Prostate gland (tissue), 2 donors: ENCODE data around the gene C1orf226. TPM values are rescaled to one million over a fixed set of nuclear protein-coding genes. Genes with fewer than 3 reads are reported as not detected.
A peak's percentile ranks its signal among the peaks of the same experiment; 100 is the strongest.

Experiments used
- DNase-seq: peaks from one replicate; pipeline ENCODE4 v3.0.0-alpha.2; 2019; ENCODE audit warnings: low spot score
- H3K27ac ChIP-seq, 2 donors: fragments of 200-600 bp; sonication (generic); 2 replicates each; pipeline ENCODE4 v1.5.1; 2017 to 2019
- H3K27me3 ChIP-seq: fragments of 200-600 bp; sonication (generic); replicated peaks from 2 replicates; pipeline ENCODE4 v1.5.1; 2019; ENCODE audit not compliant: insufficient read depth
- H3K36me3 ChIP-seq, 2 donors: fragments of 200-600 bp; sonication (generic); 1 replicate in 1 of 2; 2 replicates in 1 of 2; pipeline versions ENCODE4 v1.5.1 to v1.8.1; 2017 to 2019
- H3K4me1 ChIP-seq: fragments of 200-600 bp; sonication (generic); replicated peaks from 2 replicates; pipeline ENCODE4 v1.5.1; 2019
- H3K4me3 ChIP-seq, 2 donors: fragments of 200-600 bp; sonication (generic); 2 replicates each; pipeline ENCODE4 v1.5.1; 2017 to 2019
- H3K9me3 ChIP-seq: fragments of 200-600 bp; sonication (generic); 2 replicates; pipeline ENCODE4 v1.5.1; 2017
- POLR2A ChIP-seq: fragments of 450-650 bp; IDR thresholded peaks from one replicate; pipeline ENCODE4 v1.6.1; 2016; ENCODE audit warnings: antibody characterized with exemption, mild to moderate bottlenecking
- POLR2AphosphoS5 ChIP-seq: sonication (generic); formaldehyde crosslinking; IDR thresholded peaks from one replicate; pipeline ENCODE4 v1.6.1; 2017; ENCODE audit warnings: antibody characterized with exemption
- WGBS: methylation state at CpG from one replicate; pipeline ENCODE4 v1.1.5; 2018; 5-methylcytosine and 5-hydroxymethylcytosine counted together
- intact Hi-C: fragments of 100-400 bp; cut with DNase I; formaldehyde crosslinking; loops from one replicate; pipeline ENCODE4 v1.14.2; 2022
- total RNA-seq, 2 donors: library from RNA; depleted of rRNA; stranded (reverse); fragments of >200 nt; gene quantifications; one replicate each; pipeline ENCODE4 v1.1.0, GENCODE V29; 2016
- TF ChIP-seq, protein P1 (sequence below), 4 experiments: fragments of 200-600 bp in 2 of 4; fragments of 450-650 bp in 2 of 4; sonication (generic) in 2 of 4; IDR thresholded peaks; 1 replicate in 3 of 4; 2 replicates in 1 of 4; pipeline ENCODE4 v1.5.1; 2016 to 2019; ENCODE audit warnings: antibody characterized with exemption in 4 of 4, mild to moderate bottlenecking in 2 of 4, moderate library complexity in 2 of 4

Gene C1orf226
- total RNA-seq, 2 donors from 2014 or later, result 5.2 to 22.1 TPM

DNA sequence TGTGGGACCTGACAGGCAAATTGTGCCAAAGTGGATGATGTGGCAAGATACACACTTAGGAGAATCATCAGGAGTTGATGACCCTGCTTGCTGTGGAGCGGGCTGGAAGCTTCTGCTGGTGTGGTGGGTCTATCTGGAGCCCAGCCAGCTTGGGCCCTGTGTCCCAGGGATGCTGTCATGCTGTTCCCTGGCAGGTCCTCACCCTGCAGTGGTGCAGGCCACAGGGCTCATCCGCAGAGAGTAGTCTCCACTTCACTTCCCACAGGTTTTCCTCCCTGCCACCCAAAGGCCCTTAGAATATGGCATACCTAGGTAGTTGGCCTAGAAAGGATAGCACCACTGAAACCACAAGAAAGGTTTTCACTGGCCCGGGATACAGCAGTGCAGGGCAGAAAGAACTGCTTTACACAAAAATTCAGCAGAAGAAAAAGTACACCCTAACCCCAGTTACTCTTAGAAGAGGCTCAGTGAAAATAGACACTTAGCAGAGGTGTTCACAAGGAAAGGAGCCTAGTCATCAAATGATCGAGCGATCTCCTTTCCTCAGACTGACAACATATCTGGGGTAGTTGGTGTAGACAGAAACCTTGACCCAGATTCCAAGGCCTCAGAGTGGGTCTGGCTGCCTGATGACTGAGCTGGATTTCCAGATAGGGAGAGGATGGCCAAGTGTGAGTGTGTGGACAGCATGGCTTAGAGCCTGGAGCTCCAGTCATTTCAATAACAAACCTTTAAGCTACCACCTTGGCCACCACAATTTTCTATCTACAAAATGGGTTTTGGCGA lies 1.3 kb upstream of the C1orf226 start:
- Histone ChIP-seq H3K4me3 (no peak overlapping the region), H3K36me3 (no peaks in the 10 kb centered on the region), H3K4me1 (no peaks in the 10 kb centered on the region), H3K27me3 (no peaks in the 10 kb centered on the region), H3K27ac (no peak overlapping the region), H3K9me3 (no peaks in the 10 kb centered on the region)
- intact Hi-C loops, result no loop called here
- TF ChIP-seq, protein P1, sequence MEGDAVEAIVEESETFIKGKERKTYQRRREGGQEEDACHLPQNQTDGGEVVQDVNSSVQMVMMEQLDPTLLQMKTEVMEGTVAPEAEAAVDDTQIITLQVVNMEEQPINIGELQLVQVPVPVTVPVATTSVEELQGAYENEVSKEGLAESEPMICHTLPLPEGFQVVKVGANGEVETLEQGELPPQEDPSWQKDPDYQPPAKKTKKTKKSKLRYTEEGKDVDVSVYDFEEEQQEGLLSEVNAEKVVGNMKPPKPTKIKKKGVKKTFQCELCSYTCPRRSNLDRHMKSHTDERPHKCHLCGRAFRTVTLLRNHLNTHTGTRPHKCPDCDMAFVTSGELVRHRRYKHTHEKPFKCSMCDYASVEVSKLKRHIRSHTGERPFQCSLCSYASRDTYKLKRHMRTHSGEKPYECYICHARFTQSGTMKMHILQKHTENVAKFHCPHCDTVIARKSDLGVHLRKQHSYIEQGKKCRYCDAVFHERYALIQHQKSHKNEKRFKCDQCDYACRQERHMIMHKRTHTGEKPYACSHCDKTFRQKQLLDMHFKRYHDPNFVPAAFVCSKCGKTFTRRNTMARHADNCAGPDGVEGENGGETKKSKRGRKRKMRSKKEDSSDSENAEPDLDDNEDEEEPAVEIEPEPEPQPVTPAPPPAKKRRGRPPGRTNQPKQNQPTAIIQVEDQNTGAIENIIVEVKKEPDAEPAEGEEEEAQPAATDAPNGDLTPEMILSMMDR (IDR thresholded peaks at IDR 0.05), result no peak
- TF ChIP-seq POLR2A (no peak), POLR2AphosphoS5 (no peak)
- DNase-seq, result no peak
- 88% methylated on average over 6 of the region's 6 CpGs for WGBS

DNA sequence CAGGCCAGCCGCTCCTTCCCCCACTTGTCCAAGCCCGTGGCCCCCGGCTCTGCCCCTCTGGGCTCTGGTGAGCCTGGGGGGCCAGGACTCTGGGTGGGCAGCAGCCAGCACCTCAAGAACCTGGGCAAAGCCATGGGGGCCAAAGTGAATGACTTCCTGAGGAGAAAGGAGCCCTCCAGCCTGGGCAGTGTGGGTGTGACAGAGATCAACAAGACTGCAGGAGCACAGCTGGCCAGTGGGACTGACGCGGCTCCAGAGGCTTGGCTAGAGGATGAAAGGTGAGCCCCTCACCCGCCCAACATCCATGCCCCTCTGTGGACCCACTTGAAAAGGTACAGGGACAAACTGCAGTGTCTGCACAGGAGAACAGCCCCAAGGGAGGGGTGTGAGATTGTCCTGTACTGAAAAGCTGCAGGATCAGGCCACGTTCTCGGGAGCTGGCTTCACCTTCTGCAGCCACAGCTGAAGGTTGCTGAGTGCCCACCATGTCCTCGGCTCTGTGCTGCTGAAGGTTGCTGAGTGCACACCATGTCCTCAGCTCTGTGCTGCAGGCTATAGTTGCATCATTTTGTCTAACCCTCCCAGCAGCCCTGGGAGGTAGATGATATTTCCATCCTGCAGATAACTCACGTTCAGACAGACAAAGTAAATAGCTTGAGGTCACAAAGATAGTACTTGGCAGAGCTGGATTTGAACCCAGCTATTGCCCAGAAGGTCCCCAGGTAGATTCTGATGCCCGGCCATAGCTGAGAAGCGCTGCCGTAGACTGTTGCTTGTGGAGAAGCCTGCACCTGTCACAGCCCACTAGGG lies 618 bp downstream of the C1orf226 start:
- peak overlapping the region in 1 of 2 donors; percentile 25 for H3K27ac ChIP-seq
- intact Hi-C loops, result no loop called here
- no peaks in the 10 kb centered on the region for H3K27me3 ChIP-seq
- no peak overlapping the region for H3K4me3 ChIP-seq
- WGBS, result 88% methylated on average over 13 of the region's 13 CpGs
- no peaks in the 10 kb centered on the region for H3K4me1 ChIP-seq
- H3K36me3 ChIP-seq, result no peaks in the 10 kb centered on the region
- TF ChIP-seq POLR2A, result no peak
- TF ChIP-seq, protein P1 (IDR thresholded peaks at IDR 0.05), result no peak
- TF ChIP-seq POLR2AphosphoS5, result no peak
- H3K9me3 ChIP-seq, result no peaks in the 10 kb centered on the region
- no peak for DNase-seq

DNA sequence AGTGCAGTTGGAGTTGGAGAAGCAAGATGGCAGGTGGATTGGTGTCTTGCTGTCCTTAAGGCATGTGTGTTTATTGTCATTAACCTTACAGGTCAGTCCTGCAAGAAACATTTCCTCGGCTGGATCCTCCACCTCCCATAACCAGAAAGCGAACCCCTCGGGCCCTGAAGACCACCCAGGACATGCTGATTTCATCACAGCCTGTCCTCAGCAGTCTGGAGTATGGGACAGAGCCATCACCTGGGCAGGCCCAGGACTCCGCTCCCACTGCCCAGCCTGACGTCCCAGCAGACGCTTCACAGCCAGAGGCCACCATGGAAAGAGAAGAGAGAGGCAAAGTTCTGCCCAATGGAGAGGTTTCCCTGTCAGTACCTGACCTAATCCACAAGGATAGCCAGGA lies 1.6 kb downstream of the C1orf226 start:
- WGBS, result 98% methylated on average over 6 of the region's 6 CpGs
- no peak overlapping the region for H3K4me3 ChIP-seq
- no peaks in the 10 kb centered on the region for H3K27me3 ChIP-seq
- DNase-seq, result no peak
- TF ChIP-seq POLR2AphosphoS5, result no peak
- TF ChIP-seq POLR2A, result no peak
- TF ChIP-seq, protein P1 (IDR thresholded peaks at IDR 0.05), result no peak
- intact Hi-C loops, result no loop called here
- no peaks in the 10 kb centered on the region for H3K4me1 ChIP-seq
- H3K36me3 ChIP-seq, result no peaks in the 10 kb centered on the region
- H3K27ac ChIP-seq, result no peak overlapping the region
- H3K9me3 ChIP-seq, result no peaks in the 10 kb centered on the region

DNA sequence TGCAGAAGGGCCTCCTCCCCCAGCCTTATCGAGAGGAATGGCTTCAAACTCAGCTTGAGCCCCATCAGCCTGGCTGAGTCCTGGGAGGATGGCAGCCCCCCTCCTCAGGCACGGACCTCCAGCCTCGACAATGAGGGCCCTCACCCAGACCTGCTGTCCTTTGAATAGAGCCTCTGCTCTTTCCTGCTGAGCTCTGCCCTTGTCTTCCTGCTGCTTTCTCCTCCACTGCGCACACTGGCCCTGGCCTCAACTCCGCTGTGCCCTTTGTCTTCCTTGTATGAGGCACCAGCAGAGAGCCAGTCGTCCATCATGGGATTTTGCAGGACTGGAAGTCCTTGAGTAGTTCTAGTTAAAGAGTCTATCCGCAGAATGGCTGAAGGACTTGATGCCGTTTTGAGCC lies 2.0 kb downstream of the C1orf226 start:
- no peak overlapping the region for H3K27ac ChIP-seq
- H3K9me3 ChIP-seq, result no peaks in the 10 kb centered on the region
- TF ChIP-seq POLR2A, result no peak
- TF ChIP-seq POLR2AphosphoS5, result no peak
- TF ChIP-seq, protein P1 (IDR thresholded peaks at IDR 0.05), result no peak
- no peaks in the 10 kb centered on the region for H3K27me3 ChIP-seq
- H3K36me3 ChIP-seq, result no peaks in the 10 kb centered on the region
- 94% methylated on average over 8 of the region's 8 CpGs for WGBS
- intact Hi-C loops, result no loop called here
- H3K4me3 ChIP-seq, result no peak overlapping the region
- no peaks in the 10 kb centered on the region for H3K4me1 ChIP-seq
- DNase-seq, result no peak
